NCI-H510A treated with DMSO at 0.1 percent for 48 hours (cell line): ENCODE data around the gene IL21R.

ENCODE experiments used
- DNase-seq: peaks from one replicate; lab custom pipeline; 2025; lab: John Stamatoyannopoulos, UW

The IL21R gene

DNA sequence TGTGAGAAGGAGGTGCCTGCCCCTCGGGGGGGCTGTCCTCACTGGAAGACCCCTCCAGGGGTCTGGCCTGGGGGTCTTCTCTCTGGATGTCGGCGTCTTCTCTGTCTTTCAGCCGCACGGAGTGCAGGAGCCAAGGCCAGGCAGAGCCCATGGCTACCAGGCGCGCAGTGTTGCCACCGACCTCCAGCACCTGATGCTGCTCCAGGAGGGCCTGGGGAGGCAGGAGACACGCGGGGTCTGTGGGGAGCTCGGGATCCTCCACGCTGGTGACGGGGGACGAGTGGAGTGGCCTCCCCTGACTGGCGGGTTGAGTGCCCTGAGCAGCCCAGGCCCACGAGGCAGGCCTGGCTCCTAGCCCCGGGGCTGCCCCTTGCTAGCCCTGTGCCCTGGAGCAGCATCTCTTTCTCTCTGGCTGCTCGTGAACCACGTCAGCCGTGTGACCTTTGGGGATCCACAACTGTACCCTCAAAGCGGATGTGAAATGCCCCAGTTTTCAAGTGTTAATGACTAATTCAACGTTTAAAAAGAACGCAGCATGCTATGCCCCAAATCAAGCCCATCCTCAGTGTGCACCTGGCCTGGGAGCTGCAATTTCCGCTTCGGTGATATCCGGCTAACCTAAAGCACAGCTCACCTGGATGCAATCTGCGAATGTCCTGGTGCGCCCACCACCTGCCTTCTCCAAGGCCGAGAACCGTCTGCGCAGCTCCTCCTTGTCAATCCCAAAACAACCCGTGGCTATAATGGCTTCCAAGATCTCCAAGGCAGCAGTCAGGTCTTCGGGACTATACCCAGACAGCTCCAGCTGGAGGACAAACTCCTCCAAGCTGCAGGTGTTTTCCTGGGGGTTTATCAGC is 62.9 kb downstream of the IL21R start:
- no peak for DNase-seq

DNA sequence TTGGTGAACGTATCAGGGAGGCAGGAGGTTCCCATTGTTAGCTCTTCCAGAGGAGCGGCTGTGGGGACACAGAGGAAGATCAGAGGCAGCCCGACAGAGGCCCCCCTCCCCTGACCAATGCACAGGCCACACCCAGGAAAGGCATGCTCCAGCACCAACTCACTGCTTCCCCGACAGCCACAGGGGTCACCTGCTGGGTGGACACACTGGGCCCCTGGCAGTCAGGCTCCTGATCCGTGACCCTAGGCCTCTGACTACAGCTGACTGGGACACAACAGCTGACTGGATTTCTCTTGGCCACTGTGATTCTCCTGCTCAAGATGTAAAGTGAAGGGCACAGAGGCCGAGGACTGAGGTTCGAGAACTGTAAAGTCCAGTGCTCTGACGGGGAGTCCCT is 63.5 kb downstream of the IL21R start:
- DNase-seq = no peak

DNA sequence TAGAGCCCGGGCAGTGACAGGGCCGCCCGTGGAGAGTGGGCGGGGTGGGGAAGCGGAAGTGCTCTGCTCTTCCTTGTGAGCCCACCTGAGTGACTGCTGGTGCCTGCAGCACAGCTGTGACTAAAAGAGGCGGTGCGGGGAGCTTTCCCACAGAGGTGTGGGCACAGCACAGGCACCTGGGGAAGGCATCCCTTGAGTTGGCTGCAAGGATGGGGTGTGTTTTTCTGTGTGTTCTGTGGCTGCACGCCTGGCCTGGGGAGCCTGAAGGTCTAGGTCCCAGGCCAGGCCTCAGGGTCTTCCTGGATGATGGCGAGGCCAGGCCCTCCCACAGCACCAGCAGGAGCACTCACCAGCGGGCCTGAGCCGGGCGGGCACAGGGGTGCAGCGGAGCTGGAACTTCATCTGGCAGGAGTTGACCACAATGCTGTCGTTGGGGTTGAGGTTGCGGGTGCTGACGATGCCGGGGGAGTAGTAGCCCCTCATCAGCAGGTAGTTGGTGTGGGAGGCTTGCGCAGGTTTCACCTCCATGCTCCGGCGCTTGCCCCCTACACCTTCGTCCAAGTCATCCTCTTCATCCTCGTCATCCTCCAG is 67.1 kb downstream of the IL21R start:
- DNase-seq = no peak

DNA sequence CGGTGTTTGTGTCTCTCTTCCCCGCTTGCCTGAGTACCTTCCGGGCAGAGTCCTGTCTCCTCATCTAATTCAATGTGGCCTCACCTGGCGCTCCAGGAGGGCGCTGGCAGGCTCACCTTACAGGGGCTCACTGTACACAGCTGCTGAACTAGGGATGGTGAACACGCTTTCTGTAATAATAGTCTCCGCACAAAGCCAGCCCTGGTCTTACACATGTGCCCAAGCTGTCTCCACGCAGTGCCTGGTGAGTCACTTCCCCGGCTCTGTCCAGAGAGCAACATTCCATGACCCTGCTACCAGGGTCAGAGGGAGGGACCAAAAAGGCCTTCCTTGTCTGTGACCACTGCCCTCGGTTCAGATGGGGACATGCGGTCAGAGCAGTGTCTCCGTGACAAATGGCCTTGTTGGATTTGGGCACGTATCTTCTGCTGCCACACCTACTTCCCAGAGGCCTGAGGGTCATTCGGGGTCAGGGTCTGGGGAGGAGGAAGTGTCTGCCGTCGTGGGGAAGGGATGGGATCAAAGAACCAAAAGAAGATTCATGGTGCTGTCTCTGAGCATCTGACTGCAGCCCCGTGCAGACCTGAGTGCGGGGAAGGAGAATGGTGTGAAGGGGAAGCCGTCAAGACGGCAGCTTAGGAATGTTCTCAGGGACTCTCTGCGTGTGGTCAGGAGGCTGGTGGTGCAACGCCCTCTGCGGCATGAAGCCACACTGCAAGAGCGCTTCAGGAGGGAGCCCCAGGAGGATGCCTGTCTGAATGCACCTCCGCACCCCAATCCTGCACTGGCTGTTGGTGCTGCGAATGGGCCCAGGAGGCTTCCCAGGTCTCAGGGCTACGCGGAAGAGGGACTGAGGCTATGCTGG is 68.8 kb downstream of the IL21R start:
- DNase-seq = no peak

DNA sequence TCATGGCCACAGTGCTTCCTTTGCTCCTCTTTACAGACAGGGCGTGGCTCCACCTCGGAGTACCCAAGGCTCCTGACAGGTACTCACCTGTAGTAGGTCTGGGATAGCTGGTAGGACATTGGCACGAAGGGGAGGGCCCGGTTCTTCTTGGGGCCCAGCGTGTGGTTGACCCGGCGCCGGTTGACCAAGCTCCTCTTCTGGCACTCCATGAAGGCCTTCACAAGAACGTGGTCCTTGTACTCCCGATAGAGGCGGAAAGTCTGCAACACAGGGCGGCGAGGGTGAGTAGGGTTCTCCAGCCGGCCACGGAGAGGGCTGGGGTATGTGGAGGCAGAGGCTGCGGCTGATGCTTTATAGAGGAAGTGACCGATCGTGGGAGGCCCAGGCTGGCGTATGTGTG is 69.7 kb downstream of the IL21R start:
- DNase-seq = no peak

DNA sequence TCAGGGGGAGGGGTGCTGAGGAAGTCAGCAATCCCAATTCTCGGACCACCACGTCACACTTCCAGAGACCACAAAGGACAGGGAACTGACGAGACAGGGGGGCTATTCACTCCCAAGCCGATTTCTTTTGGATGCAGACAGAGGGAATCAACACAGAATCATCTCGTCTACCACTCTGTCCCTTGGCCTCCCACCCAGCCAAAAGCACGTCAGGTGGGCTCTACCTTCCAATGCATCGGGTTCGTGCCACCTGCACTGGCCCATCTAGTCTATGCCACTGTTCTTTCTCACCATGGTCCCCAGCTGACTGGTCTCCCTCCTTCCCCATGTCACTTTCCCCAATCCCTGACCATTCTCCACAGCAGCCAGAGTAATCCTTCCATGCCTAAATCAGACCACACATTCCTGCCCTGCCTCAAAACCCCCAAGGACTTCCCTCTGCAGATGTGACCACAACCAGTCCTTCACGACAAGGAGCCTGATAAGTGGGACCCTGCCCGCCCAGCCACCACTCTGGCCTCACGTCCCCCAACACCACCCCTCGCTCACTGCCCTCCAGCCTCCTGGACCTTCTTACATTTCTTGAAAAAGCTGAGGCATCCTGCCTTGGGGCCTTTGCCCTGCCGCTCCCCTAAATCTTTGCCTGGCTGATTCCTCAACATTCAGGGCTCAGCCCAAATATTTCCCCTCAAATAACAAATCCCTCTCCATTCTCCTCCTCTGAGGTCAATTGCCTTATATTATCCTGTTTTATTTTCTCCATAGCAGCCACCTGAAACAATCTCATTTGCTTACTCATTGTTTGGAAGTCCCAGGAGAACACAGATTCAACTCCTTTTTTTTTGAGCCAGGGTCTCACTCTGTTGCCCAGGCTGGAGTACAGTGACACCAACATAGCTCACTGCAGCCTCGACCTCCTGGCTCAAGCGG is 70.4 kb downstream of the IL21R start:
- no peak for DNase-seq

DNA sequence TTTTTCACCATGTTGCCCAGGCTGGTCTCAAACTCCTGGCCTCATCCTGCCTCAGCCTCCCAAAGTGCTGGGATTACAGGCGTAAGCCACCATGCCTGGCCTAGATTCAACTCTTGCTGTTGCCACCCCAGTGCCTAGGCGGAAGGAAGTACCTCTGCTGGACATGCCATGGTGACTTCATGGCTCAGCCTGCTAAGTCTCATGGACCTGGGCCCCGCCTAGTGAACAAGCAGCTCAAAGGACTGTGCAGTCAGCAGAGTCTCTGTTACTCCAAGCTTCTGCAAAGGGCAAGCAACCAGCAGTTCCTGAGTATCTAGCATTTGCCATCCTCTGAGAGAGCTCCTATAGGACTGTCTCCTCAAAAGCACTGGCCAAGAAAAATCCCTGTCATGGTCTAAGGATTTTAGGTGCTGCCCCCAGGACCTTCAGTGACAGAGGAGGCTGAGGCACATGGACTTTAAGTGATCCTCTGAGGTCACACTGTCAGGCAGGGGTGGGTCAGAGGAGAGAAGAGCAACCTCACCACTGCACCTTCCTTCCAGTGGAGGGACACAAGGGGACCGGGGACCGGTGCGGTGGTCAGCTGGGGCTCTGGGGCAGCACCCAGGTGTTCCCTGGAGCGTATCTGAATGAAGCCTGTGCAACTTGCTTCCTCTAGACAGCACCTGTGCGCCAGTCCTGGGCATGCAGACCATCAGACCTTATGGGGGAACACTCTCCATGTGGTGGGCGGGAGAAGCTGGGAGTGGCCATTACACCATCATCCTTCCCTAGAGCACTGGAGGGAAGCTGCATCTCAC is 71.3 kb downstream of the IL21R start:
- DNase-seq = no peak

DNA sequence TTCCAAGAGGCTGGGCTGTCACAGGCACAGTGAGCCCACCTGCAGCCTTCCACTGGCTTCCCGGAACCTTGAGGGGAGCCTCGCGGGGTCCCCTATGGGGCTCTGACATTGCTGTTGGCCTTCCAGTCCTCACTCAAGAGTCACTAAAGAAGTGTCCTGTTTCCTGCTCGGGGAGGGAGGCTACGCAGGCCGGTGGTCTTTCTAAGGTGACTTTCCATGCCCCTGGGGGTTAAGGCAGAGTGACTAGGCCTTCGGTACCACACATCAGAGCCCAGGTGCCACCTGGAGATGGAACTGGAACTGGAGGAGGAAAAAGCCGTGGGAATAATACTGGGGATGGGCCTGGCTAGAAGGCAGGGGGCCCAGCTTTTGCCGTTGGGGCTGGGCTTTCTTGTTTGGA is 72.1 kb downstream of the IL21R start:
- DNase-seq = no peak

DNA sequence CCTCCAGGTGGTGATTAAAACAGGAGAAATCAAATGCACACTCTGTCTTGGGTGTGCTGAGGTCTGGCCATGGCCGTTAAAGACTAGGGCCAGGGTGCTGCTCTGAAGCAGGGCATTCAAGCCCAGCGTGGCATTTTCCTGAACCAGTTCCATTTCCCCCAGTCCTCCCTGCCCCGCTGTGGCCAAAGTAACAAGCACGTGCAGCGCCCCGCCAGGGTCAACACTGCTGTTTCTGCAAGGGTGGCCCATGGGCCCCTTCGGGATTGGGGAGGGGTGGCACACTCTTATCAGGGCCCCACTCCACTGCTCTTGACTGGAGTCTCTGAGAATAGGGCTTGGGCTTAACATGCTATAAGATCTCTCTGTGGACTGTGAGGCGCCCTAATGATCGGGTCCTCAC is 72.9 kb downstream of the IL21R start:
- DNase-seq = no peak

DNA sequence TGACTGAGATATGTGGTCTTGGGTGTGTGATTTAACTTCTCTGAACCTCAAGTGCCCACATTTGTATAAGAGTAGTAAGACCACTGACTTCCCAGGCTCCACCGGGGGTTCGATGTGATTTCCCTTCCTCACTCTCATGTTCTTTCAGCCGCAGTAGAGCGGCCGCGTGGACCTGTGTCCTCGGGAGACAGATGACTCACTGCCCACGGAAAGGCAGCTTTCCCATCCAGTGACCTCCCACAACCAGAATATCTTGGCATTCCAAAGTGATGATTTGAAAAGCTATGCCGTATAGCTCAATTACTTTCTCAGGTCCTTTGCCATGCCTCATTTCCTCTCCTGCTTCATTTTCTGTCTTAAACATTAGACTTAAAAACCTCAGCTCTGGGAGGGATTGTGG is 73.6 kb downstream of the IL21R start:
- DNase-seq = no peak

DNA sequence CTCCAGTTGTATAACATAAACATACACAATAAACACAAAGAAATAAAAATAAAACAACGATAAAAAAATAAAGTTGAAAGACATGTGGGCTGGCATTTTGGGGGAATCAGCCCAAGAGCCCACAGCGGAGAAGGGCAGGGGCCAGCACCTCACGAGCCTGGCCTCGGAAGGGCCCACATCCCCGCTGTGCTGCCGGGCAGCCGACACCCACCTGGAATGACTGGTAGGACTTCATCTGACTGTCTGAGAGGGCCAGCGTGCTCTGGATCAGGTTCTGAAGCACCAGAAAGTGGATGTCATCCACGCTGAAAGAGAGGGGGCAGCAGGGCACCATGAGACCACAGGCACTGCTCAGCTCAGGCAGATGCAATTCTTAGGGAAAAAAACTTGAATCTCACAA is 74.3 kb downstream of the IL21R start:
- no peak for DNase-seq

DNA sequence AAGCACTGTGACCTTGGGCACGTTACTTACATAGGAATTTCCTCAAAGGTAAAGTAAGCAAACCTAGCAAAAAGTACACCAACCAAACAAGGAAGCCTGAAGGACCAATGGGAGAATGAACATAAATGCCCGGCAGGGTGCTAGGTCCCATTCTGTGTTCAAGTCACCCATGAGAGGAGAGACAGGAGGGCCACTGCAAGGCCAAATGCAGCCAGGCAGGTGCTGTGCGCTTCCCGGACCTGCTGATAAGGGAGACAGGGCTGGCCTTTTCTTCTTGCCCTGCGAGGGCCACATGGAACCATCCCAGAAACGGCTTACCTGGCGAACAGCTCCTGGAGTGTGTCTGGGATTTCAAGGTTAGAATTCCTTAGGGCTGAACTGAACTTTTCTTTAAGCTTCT is 78.8 kb downstream of the IL21R start:
- no peak for DNase-seq

DNA sequence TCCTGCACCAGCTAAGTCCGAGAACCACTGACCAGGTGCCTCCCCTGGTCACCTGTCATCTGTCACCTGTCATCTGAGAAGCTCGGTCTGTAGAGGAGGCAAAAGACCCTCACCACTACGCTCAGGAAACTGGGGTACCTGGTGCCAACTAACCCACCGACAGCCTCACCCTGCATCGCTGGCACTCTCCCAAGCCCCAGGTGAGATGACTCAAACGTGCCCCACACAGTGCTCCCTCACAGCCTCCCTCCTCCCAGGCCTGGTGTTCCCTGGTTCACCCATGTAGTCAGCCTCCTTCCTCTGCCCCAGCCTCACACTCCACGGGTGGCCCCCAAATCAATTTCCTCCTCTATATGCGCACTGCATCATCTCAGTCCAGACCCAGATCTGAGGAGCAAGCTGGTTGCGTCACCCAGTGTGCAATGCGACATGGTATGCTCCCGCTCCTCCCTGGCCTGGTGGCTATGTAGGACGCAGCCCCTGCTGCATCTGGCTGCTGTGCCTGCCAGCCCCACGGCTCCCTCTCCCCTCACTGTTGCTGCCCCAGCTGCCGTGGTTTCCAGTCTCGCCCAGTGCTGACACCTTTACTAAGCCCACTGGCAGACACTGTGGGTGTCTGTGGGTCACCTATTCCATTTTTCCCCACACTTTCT is 79.4 kb downstream of the IL21R start:
- DNase-seq = no peak

DNA sequence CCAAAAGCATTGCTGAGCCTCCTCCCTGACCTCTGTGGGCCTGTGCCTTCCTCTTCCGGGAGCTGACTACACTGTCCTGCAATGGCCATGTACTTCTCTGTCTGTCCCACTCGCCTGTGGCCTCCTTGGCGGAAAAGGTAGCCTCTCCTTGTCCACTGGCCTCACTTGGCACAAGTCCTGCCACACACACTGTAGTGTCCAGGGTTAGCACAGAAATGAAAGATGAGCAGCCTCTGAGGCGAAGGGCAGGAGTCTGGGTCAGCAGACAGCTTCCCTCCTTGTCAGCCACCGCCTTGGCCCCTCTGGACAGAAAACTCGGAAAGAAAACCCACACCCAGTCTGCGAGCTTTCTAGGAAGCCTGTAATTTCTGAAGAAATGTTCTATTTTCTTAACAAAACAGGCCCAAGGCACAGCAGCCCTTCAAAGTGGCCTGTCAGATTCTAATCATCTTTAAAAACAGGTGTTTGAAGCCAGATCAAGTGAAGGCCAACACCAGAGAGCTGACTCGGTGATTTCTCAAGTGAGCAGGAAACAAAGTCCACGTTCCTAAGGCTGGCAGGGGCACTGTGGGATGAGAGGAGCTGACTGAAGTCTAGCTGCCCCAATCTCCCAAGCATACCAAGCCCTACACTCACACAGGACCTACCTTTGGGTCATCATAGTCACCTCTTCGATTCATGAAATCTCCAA is 80.6 kb downstream of the IL21R start:
- DNase-seq = no peak

DNA sequence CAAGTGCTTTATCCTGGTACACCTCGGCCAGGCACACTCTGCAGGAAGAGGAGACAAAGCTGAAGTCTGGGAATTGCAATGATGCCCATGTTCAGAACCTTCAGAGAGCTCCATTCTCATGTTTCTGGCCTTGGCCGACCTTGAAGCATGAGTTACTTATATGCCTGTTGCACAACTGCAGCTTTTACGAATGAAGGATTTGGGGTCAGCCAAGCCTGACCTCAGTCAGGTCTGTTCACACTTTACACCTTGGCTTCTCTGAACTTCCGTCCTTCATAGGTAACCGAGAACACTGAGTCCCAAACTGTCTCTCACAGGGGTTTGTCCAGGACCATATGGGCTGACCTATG is 81.1 kb downstream of the IL21R start:
- no peak for DNase-seq

DNA sequence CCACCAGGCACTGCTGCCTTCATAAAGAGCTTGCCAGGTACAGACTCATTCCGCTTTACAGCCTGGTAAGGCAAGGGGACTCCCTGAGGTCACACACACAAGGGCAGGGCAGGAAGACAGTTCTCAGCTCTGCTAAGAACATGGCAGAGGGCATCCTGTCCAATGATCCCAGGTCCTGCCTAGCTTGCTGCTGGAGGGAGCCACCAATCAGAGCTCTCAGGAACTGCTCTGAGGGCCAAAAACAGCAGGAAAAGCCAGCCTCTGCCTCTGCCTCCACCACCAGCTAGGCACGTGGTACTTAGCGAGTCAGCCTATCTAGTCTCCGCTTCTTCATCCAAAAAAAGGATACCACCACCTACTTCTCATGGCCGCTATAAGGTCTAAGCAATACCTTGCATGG is 81.7 kb downstream of the IL21R start:
- DNase-seq = no peak

DNA sequence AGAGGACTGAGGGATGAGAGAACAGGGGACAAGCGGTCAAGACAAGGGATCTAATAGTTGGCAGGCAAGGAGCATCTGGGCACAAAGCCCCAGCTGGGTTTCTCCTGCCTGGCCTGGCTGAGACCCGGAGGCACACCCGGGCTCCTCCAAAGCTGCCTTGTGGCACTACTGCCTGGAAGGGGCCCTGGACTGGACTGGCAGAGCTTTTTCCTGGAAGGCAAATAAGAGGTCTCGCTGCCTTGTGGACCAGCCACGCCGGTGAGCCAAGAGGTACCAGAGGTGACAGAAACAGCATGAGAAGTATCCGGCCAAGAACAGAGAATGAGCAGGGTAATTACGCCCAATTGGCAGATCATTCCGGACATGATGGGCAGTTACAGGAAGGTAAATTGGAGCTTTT is 83.2 kb downstream of the IL21R start:
- no peak for DNase-seq

DNA sequence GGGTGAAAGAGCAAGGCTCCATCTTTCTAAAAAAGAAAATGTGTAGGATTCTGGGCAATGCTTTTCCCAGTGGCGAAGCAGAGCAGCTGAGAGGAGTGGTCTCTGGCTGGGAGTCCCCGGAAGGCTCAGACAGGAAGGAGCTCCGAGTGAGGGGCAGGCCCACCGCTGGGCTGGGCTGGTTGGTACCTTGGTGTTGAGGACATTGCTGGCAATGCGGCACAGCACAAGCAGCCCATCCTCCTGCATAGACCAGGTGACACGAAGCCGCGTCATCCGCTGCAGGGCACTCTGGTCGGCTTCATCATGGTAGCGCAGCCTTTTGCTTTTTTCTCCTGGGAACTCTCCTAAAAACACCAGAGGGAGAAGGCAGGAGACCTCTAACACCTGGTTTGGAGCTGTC is 83.8 kb downstream of the IL21R start:
- DNase-seq = no peak

DNA sequence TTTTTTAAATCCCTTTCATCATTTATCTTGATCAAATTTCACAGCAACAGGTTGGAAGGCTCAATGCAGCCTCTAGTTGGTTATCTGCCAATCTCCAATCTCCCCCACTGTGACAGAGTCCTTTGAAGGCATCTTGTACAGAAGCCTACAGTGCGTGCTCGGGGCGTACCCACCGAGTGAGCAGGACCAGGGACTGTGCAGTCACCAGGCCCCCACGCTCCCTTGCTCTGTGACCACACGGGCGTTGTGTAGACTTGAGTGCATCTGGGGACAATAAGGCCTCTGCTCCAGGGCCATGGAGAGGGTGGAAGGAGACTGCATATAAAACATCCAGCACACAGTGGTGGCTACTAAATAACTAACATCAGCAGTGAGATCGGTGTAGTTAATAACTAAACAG is 84.4 kb downstream of the IL21R start:
- DNase-seq = no peak

DNA sequence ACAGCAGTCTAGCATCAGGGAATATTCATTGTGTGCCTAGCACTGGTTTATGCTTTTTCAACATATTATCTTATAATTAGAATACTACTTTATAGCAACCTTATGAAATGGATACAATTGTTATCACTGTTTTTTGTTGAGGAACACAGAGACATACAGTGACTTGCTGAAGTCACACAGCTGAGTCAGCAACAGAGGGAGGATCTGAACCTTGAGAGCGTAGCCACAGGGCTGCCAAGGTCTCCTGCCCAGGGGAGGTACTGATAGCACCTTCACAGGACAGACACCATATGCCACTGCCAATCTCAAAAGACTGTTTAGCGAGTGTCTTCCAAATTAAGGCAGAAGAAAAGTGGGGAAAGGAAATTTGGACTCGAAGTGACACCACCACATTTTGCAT is 84.8 kb downstream of the IL21R start:
- DNase-seq = no peak
